ENCODE data around the gene ERICH4.

Gene ERICH4

DNA sequence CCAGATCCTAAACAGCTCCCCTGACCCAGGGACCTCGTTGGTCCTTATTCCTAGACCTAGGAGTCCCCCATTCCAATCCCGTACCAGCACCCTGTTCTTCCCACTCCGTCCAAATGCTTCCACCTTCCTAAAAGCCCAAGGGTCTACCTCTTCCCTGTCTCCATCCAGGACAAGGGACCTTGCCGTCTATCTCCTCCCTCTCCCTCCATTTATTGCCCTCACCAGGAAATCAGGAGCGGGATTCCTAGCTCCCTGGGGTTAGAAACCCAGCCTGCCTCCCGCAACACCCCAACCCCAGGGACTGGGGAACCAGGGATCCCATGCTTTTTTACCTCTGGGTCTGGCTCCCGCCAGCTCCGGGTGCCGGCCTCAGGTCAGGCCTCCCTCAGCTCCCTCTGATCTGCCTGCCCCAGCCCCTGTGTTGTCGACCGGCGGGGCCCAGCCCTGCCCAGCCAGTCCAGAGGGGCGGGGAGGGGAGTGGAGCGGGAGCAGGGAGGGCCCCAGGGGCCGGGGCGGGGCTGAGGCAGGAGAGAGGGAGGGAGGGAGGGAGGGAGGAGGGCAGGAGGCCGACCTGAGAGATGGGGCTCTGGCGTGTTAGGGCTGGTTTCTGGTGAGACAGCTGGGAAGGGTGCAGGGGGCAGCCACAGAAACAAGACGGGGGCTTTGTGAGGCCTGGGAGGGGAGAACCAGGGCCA, 15.9 kb upstream of the ERICH4 start, which contains the start of gene B3GNT8:
B3GNT8 (minus strand) TSS at position 423 of the 695 bp plus-strand sequence. CDS start 596 bp downstream, outside the sequence.
- Histone ChIP-seq H2AFZ (ENCODE audit: low read depth, low read length) (no peak within 1 kb of the TSS), H3K9ac (ENCODE audit: low read depth, low read length) (no peak within 1 kb of the TSS), H3K4me3 (ENCODE audit: low read depth in 1 of 2, low read length in 2 of 2) (no peak within 1 kb of the TSS), H3K27ac (ENCODE audit: low read length) (no peak within 1 kb of the TSS), H3K4me2 (ENCODE audit: insufficient read depth, low read length) (no peak within 1 kb of the TSS), H4K20me1 (ENCODE audit: insufficient read depth, low read length) (peaks cover 4% of the 10 kb centered on the region; the same call in 1 of the 2 replicates), H3K9me3 (ENCODE audit: insufficient read depth, low read length, severe bottlenecking) (no peaks in the 10 kb centered on the region), H3K36me3 (ENCODE audit: insufficient read depth, low read length) (peaks cover 50% of the 10 kb centered on the region), H3K79me2 (ENCODE audit: insufficient read depth, low read length) (no peaks in the 10 kb centered on the region), H3K4me1 (ENCODE audit: insufficient read depth, low read length) (no peaks in the 10 kb centered on the region), H3K27me3 (ENCODE audit: insufficient read depth, low read length, poor library complexity) (no peaks in the 10 kb centered on the region)
- ATAC-seq (ENCODE audit: insufficient read depth, low read depth): peak; percentile 59
- DNase-seq: peak; percentile 51
- TF ChIP-seq, protein P1, sequence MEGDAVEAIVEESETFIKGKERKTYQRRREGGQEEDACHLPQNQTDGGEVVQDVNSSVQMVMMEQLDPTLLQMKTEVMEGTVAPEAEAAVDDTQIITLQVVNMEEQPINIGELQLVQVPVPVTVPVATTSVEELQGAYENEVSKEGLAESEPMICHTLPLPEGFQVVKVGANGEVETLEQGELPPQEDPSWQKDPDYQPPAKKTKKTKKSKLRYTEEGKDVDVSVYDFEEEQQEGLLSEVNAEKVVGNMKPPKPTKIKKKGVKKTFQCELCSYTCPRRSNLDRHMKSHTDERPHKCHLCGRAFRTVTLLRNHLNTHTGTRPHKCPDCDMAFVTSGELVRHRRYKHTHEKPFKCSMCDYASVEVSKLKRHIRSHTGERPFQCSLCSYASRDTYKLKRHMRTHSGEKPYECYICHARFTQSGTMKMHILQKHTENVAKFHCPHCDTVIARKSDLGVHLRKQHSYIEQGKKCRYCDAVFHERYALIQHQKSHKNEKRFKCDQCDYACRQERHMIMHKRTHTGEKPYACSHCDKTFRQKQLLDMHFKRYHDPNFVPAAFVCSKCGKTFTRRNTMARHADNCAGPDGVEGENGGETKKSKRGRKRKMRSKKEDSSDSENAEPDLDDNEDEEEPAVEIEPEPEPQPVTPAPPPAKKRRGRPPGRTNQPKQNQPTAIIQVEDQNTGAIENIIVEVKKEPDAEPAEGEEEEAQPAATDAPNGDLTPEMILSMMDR (IDR thresholded peaks at IDR 0.05; ENCODE audit: borderline replicate concordance, extremely low read depth, low read length, poor library complexity, severe bottlenecking): no peak
- no peak for TF ChIP-seq EZH2 (IDR thresholded peaks at IDR 0.05; ENCODE audit: borderline replicate concordance, low read depth, low read length, severe bottlenecking)

DNA sequence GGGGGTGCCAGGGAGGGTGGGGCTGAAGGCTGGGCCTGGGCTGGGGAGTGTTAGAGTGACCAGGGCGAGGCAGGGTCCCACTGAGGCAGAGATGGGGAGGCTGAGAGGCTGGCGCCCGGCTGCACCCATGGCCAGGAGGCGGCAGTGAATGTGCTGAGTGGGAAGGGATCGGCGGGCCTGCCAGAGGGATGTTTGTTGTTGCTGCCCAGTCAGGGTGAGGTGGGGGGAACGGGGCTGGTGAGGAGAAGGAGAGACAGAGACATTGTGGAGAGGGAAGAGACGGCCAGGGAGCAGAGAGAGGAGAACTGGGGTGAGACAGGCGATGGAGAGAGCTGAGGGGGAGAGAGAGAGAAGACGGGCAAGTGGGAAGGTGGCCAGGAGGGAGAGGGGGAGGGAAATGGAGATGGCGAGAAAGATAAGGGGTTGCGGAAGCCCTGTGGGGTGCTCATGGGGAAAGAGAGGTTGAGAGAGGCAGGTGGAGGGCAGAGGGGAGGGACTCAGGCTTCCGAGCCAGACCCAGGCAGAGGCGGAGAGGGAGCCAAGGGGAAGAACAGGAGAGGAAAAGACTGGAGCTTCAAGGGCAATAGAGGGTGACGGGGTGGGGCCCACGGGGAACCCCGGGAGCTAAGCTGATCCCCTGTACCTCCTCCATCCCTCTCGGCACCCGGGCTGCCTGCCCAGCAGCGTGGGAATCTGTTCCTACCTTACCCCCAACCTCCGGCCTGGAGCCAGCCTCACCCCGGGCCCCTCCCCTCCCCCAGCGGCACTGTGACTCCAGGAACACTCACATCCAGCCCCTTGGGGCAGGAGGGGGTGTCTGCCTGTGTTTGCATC, 15.1 kb upstream of the ERICH4 start:
- H3K9ac ChIP-seq (ENCODE audit: low read depth, low read length): no peak overlapping the region
- ATAC-seq (ENCODE audit: insufficient read depth, low read depth) (peak; percentile 55), DNase-seq (peak; percentile 48)
- no peak overlapping the region for H3K4me2 ChIP-seq (ENCODE audit: insufficient read depth, low read length)
- no peak overlapping the region for H2AFZ ChIP-seq (ENCODE audit: low read depth, low read length)
- H4K20me1 ChIP-seq (ENCODE audit: insufficient read depth, low read length): peaks cover 4% of the 10 kb centered on the region; the same call in 1 of the 2 replicates
- no peak overlapping the region for H3K4me3 ChIP-seq (ENCODE audit: low read depth in 1 of 2, low read length in 2 of 2)
- no peak overlapping the region for H3K27ac ChIP-seq (ENCODE audit: low read length)
- H3K4me1 ChIP-seq (ENCODE audit: insufficient read depth, low read length): no peaks in the 10 kb centered on the region
- no peaks in the 10 kb centered on the region for H3K79me2 ChIP-seq (ENCODE audit: insufficient read depth, low read length)
- H3K9me3 ChIP-seq (ENCODE audit: insufficient read depth, low read length, severe bottlenecking): no peaks in the 10 kb centered on the region
- H3K27me3 ChIP-seq (ENCODE audit: insufficient read depth, low read length, poor library complexity): no peaks in the 10 kb centered on the region
- TF ChIP-seq, protein P1 (IDR thresholded peaks at IDR 0.05; ENCODE audit: borderline replicate concordance, extremely low read depth, low read length, poor library complexity, severe bottlenecking): no peak
- no peak for TF ChIP-seq EZH2 (IDR thresholded peaks at IDR 0.05; ENCODE audit: borderline replicate concordance, low read depth, low read length, severe bottlenecking)
- H3K36me3 ChIP-seq (ENCODE audit: insufficient read depth, low read length): peaks cover 51% of the 10 kb centered on the region

DNA sequence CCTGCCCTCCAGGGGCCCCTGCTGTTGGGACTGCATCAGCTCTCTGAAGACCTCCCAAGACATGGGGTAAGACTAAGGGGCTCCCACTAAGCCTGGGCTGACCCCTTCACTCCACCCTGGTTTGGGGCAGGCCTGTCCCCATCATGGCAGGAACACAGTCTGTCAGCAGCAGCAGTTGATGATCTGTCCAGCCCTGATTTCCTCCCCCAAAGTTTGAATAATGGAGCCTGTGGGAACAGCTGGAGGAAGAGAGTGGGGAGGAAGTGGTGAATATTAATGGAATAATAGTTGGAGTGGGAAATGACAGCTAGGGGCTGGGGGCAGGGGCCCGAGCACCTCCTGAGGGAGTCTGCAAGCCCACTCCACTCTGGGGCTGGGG, 14.5 kb upstream of the ERICH4 start:
- no peak for TF ChIP-seq EZH2 (IDR thresholded peaks at IDR 0.05; ENCODE audit: borderline replicate concordance, low read depth, low read length, severe bottlenecking)
- TF ChIP-seq, protein P1 (IDR thresholded peaks at IDR 0.05; ENCODE audit: borderline replicate concordance, extremely low read depth, low read length, poor library complexity, severe bottlenecking): no peak
- no peak overlapping the region for H3K9ac ChIP-seq (ENCODE audit: low read depth, low read length)
- H4K20me1 ChIP-seq (ENCODE audit: insufficient read depth, low read length): peaks cover 4% of the 10 kb centered on the region; the same call in 1 of the 2 replicates
- no peaks in the 10 kb centered on the region for H3K27me3 ChIP-seq (ENCODE audit: insufficient read depth, low read length, poor library complexity)
- no peak overlapping the region for H3K27ac ChIP-seq (ENCODE audit: low read length)
- H3K79me2 ChIP-seq (ENCODE audit: insufficient read depth, low read length): no peaks in the 10 kb centered on the region
- no peak overlapping the region for H3K4me3 ChIP-seq (ENCODE audit: low read depth in 1 of 2, low read length in 2 of 2)
- peaks cover 53% of the 10 kb centered on the region for H3K36me3 ChIP-seq (ENCODE audit: insufficient read depth, low read length)
- DNase-seq: no peak
- no peaks in the 10 kb centered on the region for H3K9me3 ChIP-seq (ENCODE audit: insufficient read depth, low read length, severe bottlenecking)
- ATAC-seq (ENCODE audit: insufficient read depth, low read depth): no peak
- H3K4me1 ChIP-seq (ENCODE audit: insufficient read depth, low read length): no peaks in the 10 kb centered on the region
- H3K4me2 ChIP-seq (ENCODE audit: insufficient read depth, low read length): no peak overlapping the region
- no peak overlapping the region for H2AFZ ChIP-seq (ENCODE audit: low read depth, low read length)

All from DND-41 (cell line).